Stomach (tissue), 9 donors: Measurements from ENCODE around the gene DOK6. TPM values are rescaled to one million over a fixed set of nuclear protein-coding genes. Genes with fewer than 3 reads are reported as not detected.
A peak's percentile ranks its signal among the peaks of the same experiment; 100 is the strongest.

Experiments used
- DNase-seq, 2 donors: peaks; one replicate each; pipeline versions ENCODE4 v3.0.0 to v3.0.0-alpha.2; 2013 to 2019
- H3K27ac ChIP-seq, 5 donors: fragments of 200-600 bp in 4 of 5; sonication (generic) in 4 of 5; one replicate each; pipeline ENCODE4 v1.5.1; 2013 to 2019; ENCODE audit warnings: mild to moderate bottlenecking in 1 of 5, moderate library complexity in 1 of 5
- H3K27me3 ChIP-seq, 3 donors: fragments of 200-600 bp; sonication (generic); one replicate each; pipeline ENCODE4 v1.5.1; 2017 to 2019; ENCODE audit warnings: mixed run types in 1 of 3
- H3K36me3 ChIP-seq, 4 donors: fragments of 200-600 bp; sonication (generic); 1 replicate in 3 of 4; 2 replicates in 1 of 4; pipeline ENCODE4 v1.5.1; 2016 to 2019
- H3K4me1 ChIP-seq, 4 donors: fragments of 200-600 bp; sonication (generic); one replicate each; pipeline ENCODE4 v1.5.1; 2016 to 2019
- H3K4me3 ChIP-seq, 4 donors: fragments of 200-600 bp; sonication (generic) in 3 of 4; one replicate each; pipeline ENCODE4 v1.5.1; 2016 to 2019; ENCODE audit warnings: mild to moderate bottlenecking in 1 of 4
- H3K9me3 ChIP-seq, 4 donors: fragments of 200-600 bp; sonication (generic); one replicate each; pipeline ENCODE4 v1.5.1; 2016 to 2019
- CTCF ChIP-seq, 7 experiments: fragments of 450-650 bp in 4 of 7; fragments of 200-600 bp in 3 of 7; sonication (generic) in 3 of 7; IDR thresholded peaks; one replicate each; pipeline ENCODE4 v1.5.1; 2016 to 2019; ENCODE audit warnings: antibody characterized with exemption in 7 of 7, control low read depth in 2 of 7, mild to moderate bottlenecking in 1 of 7
- EP300 ChIP-seq: sonication (generic); formaldehyde crosslinking; IDR thresholded peaks from one replicate; pipeline ENCODE4 v1.6.1; 2017; ENCODE audit warnings: antibody characterized with exemption
- POLR2A ChIP-seq, 4 donors: fragments of 450-650 bp; IDR thresholded peaks; one replicate each; pipeline ENCODE4 v1.6.1; 2016; ENCODE audit warnings: antibody characterized with exemption in 4 of 4, control low read depth in 2 of 4, mild to moderate bottlenecking in 1 of 4, moderate library complexity in 1 of 4
- POLR2AphosphoS5 ChIP-seq, 3 donors: sonication (generic); formaldehyde crosslinking; IDR thresholded peaks; one replicate each; pipeline ENCODE4 v1.6.1; 2016; ENCODE audit warnings: antibody characterized with exemption in 3 of 3
- WGBS, 5 donors: extraction: QIAGEN DNeasy Blood & Tissue Kit in 3 of 5; methylation state at CpG; one replicate each; pipeline versions ENCODE4 v1.1.5 to v1.1.7; 2013 to 2018; 5-methylcytosine and 5-hydroxymethylcytosine counted together
- intact Hi-C: fragments of 100-400 bp; cut with DNase I; formaldehyde crosslinking; loops from one replicate; pipeline ENCODE4 v1.15.1; 2023; ENCODE audit warnings: low total_unique reads
- polyA plus RNA-seq, 3 donors: library from polyadenylated mRNA; stranded (reverse); fragments of 200-250 nt; gene quantifications; one replicate each; pipeline ENCODE4 v1.2.3, GENCODE V29; 2013
- total RNA-seq, 5 donors: library from RNA; depleted of rRNA; stranded (reverse); fragments of >200 nt; gene quantifications; one replicate each; pipeline versions ENCODE4 v1.1.0 to v1.2.3, GENCODE V29; 2014 to 2016
- donor health status: healthy with polysubstance abuse.
- donor health status: Bipolar disorder and iron deficiency.
- donor health status: healthy.

Gene DOK6
- total and polyA plus RNA-seq, 8 donors = 0.18 to 10.1 (median 1.7) TPM; not detected in 1

GRCh38 chr18:69885841-69886531, 485.3 kb downstream of the DOK6 start:
- TF ChIP-seq POLR2AphosphoS5 (IDR thresholded peaks at IDR 0.05) (no peak), EP300 (no peak), CTCF (IDR thresholded peaks at IDR 0.05) (no peak), POLR2A (IDR thresholded peaks at IDR 0.05) (no peak)
- intact Hi-C loops = no loop called here
- H3K9me3 ChIP-seq = no peaks in the 10 kb centered on the region

GRCh38 chr18:69887256-69887655, 486.6 kb downstream of the DOK6 start:
- H3K36me3 ChIP-seq = no peaks in the 10 kb centered on the region
- no peak for DNase-seq
- H3K4me3 ChIP-seq = no peak overlapping the region
- no peak overlapping the region for H3K27ac ChIP-seq
- TF ChIP-seq CTCF (IDR thresholded peaks at IDR 0.05) (no peak), POLR2AphosphoS5 (IDR thresholded peaks at IDR 0.05) (no peak), POLR2A (IDR thresholded peaks at IDR 0.05) (no peak), EP300 (no peak)
- H3K27me3 ChIP-seq = no peaks in the 10 kb centered on the region
- intact Hi-C loops = no loop called here
- WGBS, 5 donors = 85 to 93% (median 90%) methylated on average over 2 of the region's 2 CpGs
- peaks cover 0 to 20% (median 6%) of the 10 kb centered on the region in 4 donors for H3K4me1 ChIP-seq
- H3K9me3 ChIP-seq = no peaks in the 10 kb centered on the region

More at GRCh38 chr18:69885841-69886531, 485.3 kb downstream of the DOK6 start:
- Histone ChIP-seq H3K4me1 (peaks cover 0 to 26% (median 6%) of the 10 kb centered on the region in 4 donors), H3K4me3 (no peak overlapping the region), H3K27me3 (no peaks in the 10 kb centered on the region), H3K36me3 (no peaks in the 10 kb centered on the region), H3K27ac (peak overlapping the region in 1 of 5 donors; percentile 17)
- 53 to 79% (median 63%) methylated on average over 20 of the region's 20 CpGs for WGBS, 5 donors
- peak in 1 of 2 donors; percentile 71 for DNase-seq

GRCh38 chr18:69889009-69889408, 488.3 kb downstream of the DOK6 start:
- no peak for DNase-seq
- no peaks in the 10 kb centered on the region for H3K9me3 ChIP-seq
- 85 to 92% (median 89%) methylated on average over 4 of the region's 4 CpGs for WGBS, 5 donors
- intact Hi-C loops = no loop called here
- TF ChIP-seq EP300 (no peak), CTCF (IDR thresholded peaks at IDR 0.05) (no peak), POLR2A (IDR thresholded peaks at IDR 0.05) (no peak), POLR2AphosphoS5 (IDR thresholded peaks at IDR 0.05) (no peak)
- no peak overlapping the region for H3K27ac ChIP-seq
- no peaks in the 10 kb centered on the region for H3K27me3 ChIP-seq
- peaks cover 0 to 11% (median 2%) of the 10 kb centered on the region in 4 donors for H3K4me1 ChIP-seq
- no peak overlapping the region for H3K4me3 ChIP-seq
- no peaks in the 10 kb centered on the region for H3K36me3 ChIP-seq

- TF ChIP-seq POLR2A (IDR thresholded peaks at IDR 0.05) (no peak), POLR2AphosphoS5 (IDR thresholded peaks at IDR 0.05) (no peak), CTCF (IDR thresholded peaks at IDR 0.05) (no peak), EP300 (no peak)
- H3K4me3 ChIP-seq = no peak overlapping the region
- H3K36me3 ChIP-seq = no peaks in the 10 kb centered on the region
- no peak overlapping the region for H3K27ac ChIP-seq
- 82 to 96% (median 84%) methylated on average over 1 of the region's 1 CpG for WGBS, 5 donors
- H3K9me3 ChIP-seq = no peaks in the 10 kb centered on the region
- DNase-seq = no peak
- peaks cover 0 to under 1% (median 0%) of the 10 kb centered on the region in 4 donors for H3K4me1 ChIP-seq
- no peaks in the 10 kb centered on the region for H3K27me3 ChIP-seq
- intact Hi-C loops = no loop called here
Measured at GRCh38 chr18:69890558-69890957, 489.9 kb downstream of the DOK6 start.
